Nephron progenitor cell (in vitro differentiated cells): ENCODE results near the gene TOP1.

Experiments used
- DNase-seq: peaks from one replicate; pipeline ENCODE4 v3.0.0; 2021
- H3K27ac Mint-ChIP-seq: 2 replicates; pipeline ENCODE4 v1.8.0; 2021; ENCODE audit warnings: mild to moderate bottlenecking, moderate library complexity, mixed read lengths
- H3K27me3 Mint-ChIP-seq: 2 replicates; pipeline ENCODE4 v1.8.0; 2021; ENCODE audit warnings: mild to moderate bottlenecking, low read depth, mixed read lengths; ENCODE audit not compliant: poor library complexity
- H3K36me3 Mint-ChIP-seq: 2 replicates; pipeline ENCODE4 v1.8.0; 2021; ENCODE audit warnings: low read depth, mixed read lengths
- H3K4me1 Mint-ChIP-seq: 2 replicates; pipeline ENCODE4 v1.8.0; 2021; ENCODE audit warnings: mixed read lengths
- H3K4me3 Mint-ChIP-seq: 2 replicates; pipeline ENCODE4 v1.8.0; 2021; ENCODE audit warnings: mild to moderate bottlenecking, moderate library complexity, mixed read lengths
- H3K9me3 Mint-ChIP-seq: 2 replicates; pipeline ENCODE4 v1.8.0; 2021; ENCODE audit warnings: mild to moderate bottlenecking, moderate library complexity, mixed read lengths
- CTCF ChIP-seq: fragments of 200-600 bp; sonication (generic); IDR thresholded peaks from 2 replicates; pipeline ENCODE4 v1.5.0; 2021; ENCODE audit warnings: antibody characterized with exemption

Gene TOP1

GRCh38 chr20:41029150-41029901 is 704 bp downstream of the TOP1 start:
- H3K4me3 Mint-ChIP-seq = peak overlapping the region; percentile 99
- no peak for TF ChIP-seq CTCF
- peaks cover 41% of the 10 kb centered on the region for H3K36me3 Mint-ChIP-seq
- peak overlapping the region; percentile 100 for H3K27ac Mint-ChIP-seq
- peaks cover 64% of the 10 kb centered on the region for H3K4me1 Mint-ChIP-seq
- H3K9me3 Mint-ChIP-seq = no peaks in the 10 kb centered on the region
- DNase-seq = peak; percentile 43
- peaks cover 3% of the 10 kb centered on the region for H3K27me3 Mint-ChIP-seq

- H3K9me3 Mint-ChIP-seq = peaks cover under 1% of the 10 kb centered on the region
- DNase-seq = no peak
- H3K36me3 Mint-ChIP-seq = peaks cover 48% of the 10 kb centered on the region
- H3K4me3 Mint-ChIP-seq = peak overlapping the region; percentile 99
- peaks cover 71% of the 10 kb centered on the region for H3K4me1 Mint-ChIP-seq
- H3K27me3 Mint-ChIP-seq = peaks cover 3% of the 10 kb centered on the region
- no peak for TF ChIP-seq CTCF
- H3K27ac Mint-ChIP-seq = peak overlapping the region; percentile 100
Measured at GRCh38 chr20:41030061-41030460, 1.4 kb downstream of the TOP1 start.

GRCh38 chr20:41030531-41031242 is 2.1 kb downstream of the TOP1 start:
- TF ChIP-seq CTCF = no peak
- H3K36me3 Mint-ChIP-seq = peaks cover 54% of the 10 kb centered on the region
- H3K4me1 Mint-ChIP-seq = peaks cover 77% of the 10 kb centered on the region
- peaks cover 3% of the 10 kb centered on the region for H3K27me3 Mint-ChIP-seq
- H3K9me3 Mint-ChIP-seq = peaks cover 3% of the 10 kb centered on the region
- DNase-seq = no peak
- peak overlapping the region; percentile 99 for H3K4me3 Mint-ChIP-seq
- H3K27ac Mint-ChIP-seq = peak overlapping the region; percentile 100

- Mint-ChIP-seq H3K4me3 (peak overlapping the region; percentile 99), H3K36me3 (peaks cover 56% of the 10 kb centered on the region), H3K27me3 (peaks cover 3% of the 10 kb centered on the region), H3K9me3 (peaks cover 6% of the 10 kb centered on the region), H3K4me1 (peaks cover 79% of the 10 kb centered on the region), H3K27ac (peak overlapping the region; percentile 45)
- no peak for DNase-seq
- no peak for TF ChIP-seq CTCF
Measured at GRCh38 chr20:41031243-41031619, 2.6 kb downstream of the TOP1 start.

- Mint-ChIP-seq H3K4me3 (peak overlapping the region; percentile 99), H3K4me1 (peaks cover 78% of the 10 kb centered on the region), H3K27ac (no peak overlapping the region), H3K36me3 (peaks cover 65% of the 10 kb centered on the region), H3K9me3 (peaks cover 11% of the 10 kb centered on the region), H3K27me3 (no peaks in the 10 kb centered on the region)
- DNase-seq = no peak
- no peak for TF ChIP-seq CTCF
Measured at GRCh38 chr20:41032271-41032670, 3.6 kb downstream of the TOP1 start.
